ENCODE results near the gene ATP6V0A4. TPM values are rescaled to one million over a fixed set of nuclear protein-coding genes. Genes with fewer than 3 reads are reported as not detected.

ATP6V0A4 gene
- total and polyA plus RNA-seq, 2 of the 13 experiments (the other 11 are each of a cell fraction or from before 2014, with no cell fraction given): 0.24 to 0.25 TPM

DNA sequence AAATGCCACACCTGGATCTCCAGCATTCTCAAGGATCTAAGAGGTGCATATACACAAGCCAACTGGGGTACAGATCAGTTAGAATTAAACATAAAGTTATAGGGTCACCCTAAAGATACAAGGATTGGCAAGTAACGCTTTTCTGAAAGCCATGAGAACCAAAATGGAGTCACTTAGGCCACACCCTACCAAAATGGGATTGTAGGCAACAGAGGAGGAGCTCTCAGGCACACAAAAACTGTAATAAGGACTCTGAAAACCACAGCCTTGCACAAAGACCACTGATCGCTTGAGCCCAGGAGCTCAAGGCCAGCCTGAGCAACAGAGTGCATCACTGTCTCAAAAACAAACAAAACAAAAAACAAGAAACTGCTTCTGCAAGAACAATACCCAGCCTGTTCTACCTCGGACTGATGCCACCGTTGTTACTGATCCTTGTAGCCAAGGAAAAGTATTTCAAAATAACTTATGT, 132.3 kb downstream of the ATP6V0A4 start (continued):
- TF ChIP-seq, protein P1, sequence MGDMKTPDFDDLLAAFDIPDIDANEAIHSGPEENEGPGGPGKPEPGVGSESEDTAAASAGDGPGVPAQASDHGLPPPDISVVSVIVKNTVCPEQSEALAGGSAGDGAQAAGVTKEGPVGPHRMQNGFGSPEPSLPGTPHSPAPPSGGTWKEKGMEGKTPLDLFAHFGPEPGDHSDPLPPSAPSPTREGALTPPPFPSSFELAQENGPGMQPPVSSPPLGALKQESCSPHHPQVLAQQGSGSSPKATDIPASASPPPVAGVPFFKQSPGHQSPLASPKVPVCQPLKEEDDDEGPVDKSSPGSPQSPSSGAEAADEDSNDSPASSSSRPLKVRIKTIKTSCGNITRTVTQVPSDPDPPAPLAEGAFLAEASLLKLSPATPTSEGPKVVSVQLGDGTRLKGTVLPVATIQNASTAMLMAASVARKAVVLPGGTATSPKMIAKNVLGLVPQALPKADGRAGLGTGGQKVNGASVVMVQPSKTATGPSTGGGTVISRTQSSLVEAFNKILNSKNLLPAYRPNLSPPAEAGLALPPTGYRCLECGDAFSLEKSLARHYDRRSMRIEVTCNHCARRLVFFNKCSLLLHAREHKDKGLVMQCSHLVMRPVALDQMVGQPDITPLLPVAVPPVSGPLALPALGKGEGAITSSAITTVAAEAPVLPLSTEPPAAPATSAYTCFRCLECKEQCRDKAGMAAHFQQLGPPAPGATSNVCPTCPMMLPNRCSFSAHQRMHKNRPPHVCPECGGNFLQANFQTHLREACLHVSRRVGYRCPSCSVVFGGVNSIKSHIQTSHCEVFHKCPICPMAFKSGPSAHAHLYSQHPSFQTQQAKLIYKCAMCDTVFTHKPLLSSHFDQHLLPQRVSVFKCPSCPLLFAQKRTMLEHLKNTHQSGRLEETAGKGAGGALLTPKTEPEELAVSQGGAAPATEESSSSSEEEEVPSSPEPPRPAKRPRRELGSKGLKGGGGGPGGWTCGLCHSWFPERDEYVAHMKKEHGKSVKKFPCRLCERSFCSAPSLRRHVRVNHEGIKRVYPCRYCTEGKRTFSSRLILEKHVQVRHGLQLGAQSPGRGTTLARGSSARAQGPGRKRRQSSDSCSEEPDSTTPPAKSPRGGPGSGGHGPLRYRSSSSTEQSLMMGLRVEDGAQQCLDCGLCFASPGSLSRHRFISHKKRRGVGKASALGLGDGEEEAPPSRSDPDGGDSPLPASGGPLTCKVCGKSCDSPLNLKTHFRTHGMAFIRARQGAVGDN (CRISPR knock-in tag; IDR thresholded peaks at IDR 0.05): no peak
- no peak for TF ChIP-seq HHEX (CRISPR knock-in tag; IDR thresholded peaks at IDR 0.05)
- TF ChIP-seq HMGA1 (CRISPR knock-in tag; conservative IDR thresholded peaks at IDR 0.05): no peak
- TF ChIP-seq ZNF326 (CRISPR knock-in tag; IDR thresholded peaks at IDR 0.05; ENCODE audit: borderline replicate concordance): no peak
- TF ChIP-seq PHF8 (CRISPR knock-in tag; IDR thresholded peaks at IDR 0.05): no peak
- TF ChIP-seq CEBPG (CRISPR knock-in tag; IDR thresholded peaks at IDR 0.05): 0 out of 2 replicates have a peak, but pooled peaks have one; percentile 2
- no peak for TF ChIP-seq ARNT (IDR thresholded peaks at IDR 0.05)
- no peak for TF ChIP-seq ZNF282 (IDR thresholded peaks at IDR 0.05; ENCODE audit: partially characterized antibody)
- 0 out of 2 replicates have a peak, but pooled peaks have one; percentile 37 for TF ChIP-seq RXRB (CRISPR knock-in tag; IDR thresholded peaks at IDR 0.05; ENCODE audit: borderline replicate concordance)
- TF ChIP-seq TARDBP (CRISPR knock-in tag; IDR thresholded peaks at IDR 0.05): 0 out of 2 replicates have a peak, but pooled peaks have one; percentile 28
- TF ChIP-seq, protein P2, sequence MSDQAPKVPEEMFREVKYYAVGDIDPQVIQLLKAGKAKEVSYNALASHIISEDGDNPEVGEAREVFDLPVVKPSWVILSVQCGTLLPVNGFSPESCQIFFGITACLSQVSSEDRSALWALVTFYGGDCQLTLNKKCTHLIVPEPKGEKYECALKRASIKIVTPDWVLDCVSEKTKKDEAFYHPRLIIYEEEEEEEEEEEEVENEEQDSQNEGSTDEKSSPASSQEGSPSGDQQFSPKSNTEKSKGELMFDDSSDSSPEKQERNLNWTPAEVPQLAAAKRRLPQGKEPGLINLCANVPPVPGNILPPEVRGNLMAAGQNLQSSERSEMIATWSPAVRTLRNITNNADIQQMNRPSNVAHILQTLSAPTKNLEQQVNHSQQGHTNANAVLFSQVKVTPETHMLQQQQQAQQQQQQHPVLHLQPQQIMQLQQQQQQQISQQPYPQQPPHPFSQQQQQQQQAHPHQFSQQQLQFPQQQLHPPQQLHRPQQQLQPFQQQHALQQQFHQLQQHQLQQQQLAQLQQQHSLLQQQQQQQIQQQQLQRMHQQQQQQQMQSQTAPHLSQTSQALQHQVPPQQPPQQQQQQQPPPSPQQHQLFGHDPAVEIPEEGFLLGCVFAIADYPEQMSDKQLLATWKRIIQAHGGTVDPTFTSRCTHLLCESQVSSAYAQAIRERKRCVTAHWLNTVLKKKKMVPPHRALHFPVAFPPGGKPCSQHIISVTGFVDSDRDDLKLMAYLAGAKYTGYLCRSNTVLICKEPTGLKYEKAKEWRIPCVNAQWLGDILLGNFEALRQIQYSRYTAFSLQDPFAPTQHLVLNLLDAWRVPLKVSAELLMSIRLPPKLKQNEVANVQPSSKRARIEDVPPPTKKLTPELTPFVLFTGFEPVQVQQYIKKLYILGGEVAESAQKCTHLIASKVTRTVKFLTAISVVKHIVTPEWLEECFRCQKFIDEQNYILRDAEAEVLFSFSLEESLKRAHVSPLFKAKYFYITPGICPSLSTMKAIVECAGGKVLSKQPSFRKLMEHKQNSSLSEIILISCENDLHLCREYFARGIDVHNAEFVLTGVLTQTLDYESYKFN (CRISPR knock-in tag; conservative IDR thresholded peaks at IDR 0.05): peak; percentile 52
- no peak for TF ChIP-seq ZNF501 (CRISPR knock-in tag; IDR thresholded peaks at IDR 0.05)
- no peak for TF ChIP-seq ZBTB3 (CRISPR knock-in tag; IDR thresholded peaks at IDR 0.05; ENCODE audit: borderline replicate concordance, low read depth)
- TF ChIP-seq, protein P3, sequence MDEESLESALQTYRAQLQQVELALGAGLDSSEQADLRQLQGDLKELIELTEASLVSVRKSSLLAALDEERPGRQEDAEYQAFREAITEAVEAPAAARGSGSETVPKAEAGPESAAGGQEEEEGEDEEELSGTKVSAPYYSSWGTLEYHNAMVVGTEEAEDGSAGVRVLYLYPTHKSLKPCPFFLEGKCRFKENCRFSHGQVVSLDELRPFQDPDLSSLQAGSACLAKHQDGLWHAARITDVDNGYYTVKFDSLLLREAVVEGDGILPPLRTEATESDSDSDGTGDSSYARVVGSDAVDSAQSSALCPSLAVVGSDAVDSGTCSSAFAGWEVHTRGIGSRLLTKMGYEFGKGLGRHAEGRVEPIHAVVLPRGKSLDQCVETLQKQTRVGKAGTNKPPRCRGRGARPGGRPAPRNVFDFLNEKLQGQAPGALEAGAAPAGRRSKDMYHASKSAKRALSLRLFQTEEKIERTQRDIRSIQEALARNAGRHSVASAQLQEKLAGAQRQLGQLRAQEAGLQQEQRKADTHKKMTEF (CRISPR knock-in tag; IDR thresholded peaks at IDR 0.05): peak; percentile 24; the same call in 1 of the 2 replicates
- TF ChIP-seq SALL1 (CRISPR knock-in tag; IDR thresholded peaks at IDR 0.05): peak; percentile 50
- no peak for TF ChIP-seq AGO1 (IDR thresholded peaks at IDR 0.05; ENCODE audit: low read depth, low read length, poor library complexity, severe bottlenecking)
- no peak for TF ChIP-seq ZNF160 (CRISPR knock-in tag; IDR thresholded peaks at IDR 0.05)
- no peak for TF ChIP-seq ZSCAN30 (CRISPR knock-in tag; IDR thresholded peaks at IDR 0.05)
- TF ChIP-seq SOX13 (IDR thresholded peaks at IDR 0.05): no peak
- peak in 1 of 2 experiments; percentile 85; a peak in 2 of 4 replicates for TF ChIP-seq SOX13 (CRISPR knock-in tag; conservative IDR thresholded peaks at IDR 0.05 in 1 of 2, IDR thresholded peaks at IDR 0.05 in 1 of 2)

All from HepG2 (cell line).